Astrocyte of the spinal cord (primary cell): ENCODE measurements around the gene FRMD5.

Source experiments
- DNase-seq: peaks from one replicate; pipeline ENCODE4 v3.0.0; 2011; ENCODE audit warnings: low read depth, low spot score
- H3K4me3 ChIP-seq: 2 replicates; pipeline ENCODE4 v1.5.1; 2011; ENCODE audit warnings: low read depth, mild to moderate bottlenecking, low read length, moderate library complexity
- in situ Hi-C: cut with HindIII; loops from 2 replicates; pipeline ENCODE4 v1.10.0; 2017; ENCODE audit warnings: low sequenced_read_pairs
- TF ChIP-seq, protein P1 (sequence below): IDR thresholded peaks from 2 replicates; pipeline ENCODE4 v1.5.1; 2012; ENCODE audit warnings: low read depth, mild to moderate bottlenecking, low read length, inconsistent platforms

FRMD5 gene

DNA sequence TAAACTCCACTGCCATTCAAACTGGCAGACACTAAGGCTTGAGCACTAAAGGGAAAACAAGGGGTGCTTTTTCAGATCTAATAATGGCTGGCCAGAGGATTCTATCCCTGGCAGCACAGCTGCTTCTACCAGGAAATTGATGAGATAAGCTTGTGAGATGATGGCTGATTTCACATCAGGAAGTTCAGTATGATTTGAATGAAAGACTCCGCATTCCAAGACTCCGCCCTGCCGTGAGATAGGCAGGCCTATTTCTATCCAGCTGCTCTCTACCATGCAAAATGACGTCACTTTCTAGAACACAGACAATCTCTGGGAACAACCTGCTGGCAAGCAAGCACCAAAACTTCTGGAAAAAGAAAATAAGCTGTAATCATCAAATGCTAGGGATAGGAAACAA is 196.5 kb downstream of the FRMD5 start:
- TF ChIP-seq, protein P1, sequence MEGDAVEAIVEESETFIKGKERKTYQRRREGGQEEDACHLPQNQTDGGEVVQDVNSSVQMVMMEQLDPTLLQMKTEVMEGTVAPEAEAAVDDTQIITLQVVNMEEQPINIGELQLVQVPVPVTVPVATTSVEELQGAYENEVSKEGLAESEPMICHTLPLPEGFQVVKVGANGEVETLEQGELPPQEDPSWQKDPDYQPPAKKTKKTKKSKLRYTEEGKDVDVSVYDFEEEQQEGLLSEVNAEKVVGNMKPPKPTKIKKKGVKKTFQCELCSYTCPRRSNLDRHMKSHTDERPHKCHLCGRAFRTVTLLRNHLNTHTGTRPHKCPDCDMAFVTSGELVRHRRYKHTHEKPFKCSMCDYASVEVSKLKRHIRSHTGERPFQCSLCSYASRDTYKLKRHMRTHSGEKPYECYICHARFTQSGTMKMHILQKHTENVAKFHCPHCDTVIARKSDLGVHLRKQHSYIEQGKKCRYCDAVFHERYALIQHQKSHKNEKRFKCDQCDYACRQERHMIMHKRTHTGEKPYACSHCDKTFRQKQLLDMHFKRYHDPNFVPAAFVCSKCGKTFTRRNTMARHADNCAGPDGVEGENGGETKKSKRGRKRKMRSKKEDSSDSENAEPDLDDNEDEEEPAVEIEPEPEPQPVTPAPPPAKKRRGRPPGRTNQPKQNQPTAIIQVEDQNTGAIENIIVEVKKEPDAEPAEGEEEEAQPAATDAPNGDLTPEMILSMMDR = no peak
- DNase-seq = peak; percentile 56
- in situ Hi-C loops = no loop called here
- no peak overlapping the region for H3K4me3 ChIP-seq

DNA sequence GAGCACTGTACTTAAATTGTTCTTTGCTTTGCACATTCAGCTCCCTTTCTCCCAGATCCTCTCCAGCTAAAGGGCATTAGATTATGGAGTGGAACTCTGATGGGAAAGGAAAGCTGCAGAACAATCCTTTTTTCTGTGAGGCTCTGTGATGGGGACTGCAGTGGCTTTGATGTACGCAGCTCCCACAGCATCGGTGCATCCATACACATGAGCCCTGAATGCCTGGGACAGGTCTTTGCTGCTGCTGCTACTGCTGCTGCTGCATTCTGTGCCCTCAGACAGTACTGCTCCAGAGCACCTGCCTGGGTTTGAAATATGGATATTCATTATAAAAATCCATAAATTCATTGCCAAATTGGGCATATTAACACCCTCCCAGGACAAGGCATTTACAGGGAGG is 203.9 kb downstream of the FRMD5 start:
- in situ Hi-C loops = no loop called here
- TF ChIP-seq, protein P1 = no peak
- H3K4me3 ChIP-seq = no peak overlapping the region
- no peak for DNase-seq

DNA sequence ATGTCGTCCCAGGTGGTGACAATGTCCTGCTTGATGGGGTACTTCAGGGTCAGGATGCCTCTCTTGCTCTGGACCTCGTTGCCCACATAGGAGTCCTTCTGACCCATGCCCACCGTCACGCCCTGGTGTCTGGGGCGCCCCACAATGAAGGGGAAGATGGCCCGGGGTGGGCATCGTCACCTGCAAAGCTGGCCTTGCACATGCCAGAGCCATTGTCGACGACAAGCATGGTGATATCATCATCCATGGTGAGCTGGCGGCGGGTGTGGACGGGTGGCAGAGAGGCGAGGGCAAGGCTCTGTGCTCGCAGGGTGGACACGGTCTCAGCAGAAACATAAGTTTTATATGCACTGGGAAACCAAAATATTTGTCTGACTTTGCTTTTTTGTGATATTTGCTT is 205.1 kb downstream of the FRMD5 start:
- DNase-seq = no peak
- H3K4me3 ChIP-seq = no peak overlapping the region
- in situ Hi-C loops = no loop called here
- TF ChIP-seq, protein P1 = no peak

DNA sequence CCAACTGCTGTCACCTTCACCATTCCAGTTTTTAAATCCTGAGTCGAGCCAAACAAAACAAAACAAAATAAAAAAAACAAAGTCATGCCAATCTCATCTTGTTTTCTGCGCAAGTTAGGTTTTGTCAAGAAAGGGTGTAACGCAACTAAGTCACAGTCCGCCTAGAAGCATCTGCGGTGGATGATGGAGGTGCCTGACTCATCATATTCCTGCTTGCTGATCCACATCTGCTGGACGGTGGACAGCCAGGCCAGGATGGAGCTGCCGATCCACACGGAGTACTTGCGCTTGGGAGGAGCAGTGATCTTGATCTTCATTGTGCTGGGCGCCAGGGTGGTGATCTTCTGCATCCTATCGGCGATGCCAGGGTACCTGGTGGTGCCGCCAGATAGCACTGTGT is 206.2 kb downstream of the FRMD5 start:
- no peak for DNase-seq
- no peak overlapping the region for H3K4me3 ChIP-seq

DNA sequence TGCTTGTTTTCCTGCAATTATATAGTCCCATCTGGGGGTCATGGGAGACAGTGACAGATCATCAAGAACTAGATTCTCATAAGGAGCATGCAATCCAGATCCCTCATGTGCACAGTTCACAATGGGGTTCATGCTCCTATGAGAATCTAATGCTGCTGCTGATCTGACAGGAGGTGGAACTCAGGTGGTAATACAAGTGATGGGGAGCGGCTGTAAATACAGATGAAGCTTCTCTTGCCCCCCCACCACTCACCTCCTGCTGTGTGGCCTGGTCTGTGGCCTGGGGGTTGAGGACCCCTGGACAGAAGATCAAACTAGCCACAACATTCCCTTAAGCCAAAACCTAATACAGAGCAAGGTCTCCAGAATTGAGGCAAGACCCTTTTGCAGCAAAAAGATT is 207.1 kb downstream of the FRMD5 start:
- H3K4me3 ChIP-seq = no peak overlapping the region
- no peak for DNase-seq
- TF ChIP-seq, protein P1 = no peak
- in situ Hi-C loops = no loop called here

More for the DNA sequence above, 206.2 kb downstream of the FRMD5 start:
- in situ Hi-C loops = no loop called here
- TF ChIP-seq, protein P1 = no peak

DNA sequence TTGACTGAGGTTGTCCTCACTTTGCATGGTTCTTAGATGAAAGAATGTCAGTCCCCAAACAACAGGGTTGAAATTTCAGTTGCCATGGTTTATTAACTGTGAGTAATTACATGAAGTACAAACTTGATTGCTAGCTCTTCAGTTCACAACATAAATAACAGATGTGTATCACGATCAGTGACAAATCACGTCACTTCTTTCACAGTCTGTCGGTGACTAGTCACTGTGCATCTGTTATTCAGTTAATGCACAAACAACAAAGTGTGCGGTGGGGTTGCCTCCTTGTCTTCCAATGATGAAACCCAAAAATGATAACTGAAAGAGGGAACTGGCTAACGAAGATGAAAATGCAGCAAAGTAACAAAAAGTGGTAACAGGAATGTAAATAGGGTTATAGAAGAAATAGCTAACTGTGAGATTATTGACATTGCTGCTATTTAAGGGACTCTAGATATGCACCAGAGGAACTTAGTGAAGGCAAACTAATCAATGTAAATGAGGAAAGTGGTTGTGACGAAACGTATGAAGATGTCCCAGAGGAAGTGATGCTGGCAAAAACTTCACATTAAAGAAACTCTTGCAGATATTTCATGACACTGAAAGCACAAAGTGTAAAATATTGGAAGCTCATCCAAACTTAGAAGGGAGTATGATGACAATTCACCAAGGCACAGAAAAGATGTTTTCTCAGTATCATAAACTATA is 208.9 kb downstream of the FRMD5 start:
- no peak overlapping the region for H3K4me3 ChIP-seq
- no peak for DNase-seq
- TF ChIP-seq, protein P1 = no peak
- in situ Hi-C loops = no loop called here

DNA sequence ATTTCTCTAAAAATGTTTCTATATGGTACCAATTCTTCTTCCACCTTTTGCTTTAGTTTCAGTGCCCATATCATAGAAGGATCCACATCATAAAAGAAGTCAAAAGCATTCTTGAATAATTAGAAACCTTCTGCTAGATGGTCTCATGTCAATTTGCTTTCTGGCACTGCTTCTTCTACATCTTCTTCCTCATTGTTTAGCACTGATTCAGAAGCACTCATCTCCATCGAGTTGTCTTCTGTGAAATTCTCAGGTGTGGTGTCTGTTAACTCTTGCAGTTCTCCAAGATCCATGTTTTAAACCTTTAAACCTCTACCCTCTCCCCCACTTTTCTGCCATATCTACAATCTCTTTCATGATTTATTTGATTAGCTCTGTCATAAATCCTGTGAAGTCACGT is 213.5 kb downstream of the FRMD5 start:
- in situ Hi-C loops = no loop called here
- H3K4me3 ChIP-seq = no peak overlapping the region
- TF ChIP-seq, protein P1 = no peak
- no peak for DNase-seq
